Pancreas (tissue), 10 donors: ENCODE measurements around the gene ECE1. TPM values are rescaled to one million over a fixed set of nuclear protein-coding genes. Genes with fewer than 3 reads are reported as not detected.

Experiments used
- ATAC-seq, 4 donors: fragments of 200-7000 bp; cut with Tn5 transposase; one replicate each; pipeline versions ENCODE4 v1.8.0 to v1.9.1; 2020; ENCODE audit warnings: mild to moderate bottlenecking in 4 of 4, moderate library complexity in 4 of 4
- DNase-seq, 6 donors: peaks; one replicate each; pipeline ENCODE4 v3.0.0-alpha.2; 2020
- FAIRE-seq: peaks from 2 replicates; lab custom pipeline; 2012; peaks lifted over from hg19 to GRCh38; lab: Jason Lieb, UNC
- H3K27ac ChIP-seq, 4 donors: fragments of 200-600 bp; sonication (generic); 1 replicate in 3 of 4; 2 replicates in 1 of 4; pipeline versions ENCODE4 v1.5.0 to v1.8.0; 2020
- H3K27me3 ChIP-seq, 4 donors: fragments of 200-600 bp; one replicate each; pipeline ENCODE4 v1.8.0; 2021
- H3K36me3 ChIP-seq, 3 donors: fragments of 200-600 bp; sonication (generic) in 1 of 3; one replicate each; pipeline versions ENCODE4 v1.5.0 to v1.8.0; 2020 to 2021
- H3K4me1 ChIP-seq, 3 donors: fragments of 200-600 bp; one replicate each; pipeline ENCODE4 v1.8.0; 2021
- H3K4me3 ChIP-seq, 4 donors: fragments of 200-600 bp; sonication (generic) in 2 of 4; one replicate each; pipeline versions ENCODE4 v1.5.0 to v1.8.0; 2020 to 2021
- H3K9me3 ChIP-seq, 4 donors: fragments of 200-600 bp; one replicate each; pipeline ENCODE4 v1.8.0; 2021
- CTCF ChIP-seq, 4 donors: fragments of 200-600 bp; sonication (generic) in 3 of 4; IDR thresholded peaks; one replicate each; pipeline versions ENCODE4 v1.5.0 to v1.8.0; 2021; ENCODE audit warnings: antibody characterized with exemption in 4 of 4
- WGBS, 2 donors: extraction: QIAGEN DNeasy Blood & Tissue Kit; methylation state at CpG; one replicate each; pipeline ENCODE4 v1.1.7; 2013; 5-methylcytosine and 5-hydroxymethylcytosine counted together
- intact Hi-C, 3 donors: fragments of 100-400 bp; cut with DNase I; formaldehyde crosslinking; loops; one replicate each; pipeline versions ENCODE4 v1.11.1 to v1.14.2; 2022
- polyA plus RNA-seq, 2 donors: library from polyadenylated mRNA; stranded (reverse); fragments of 200-250 nt; gene quantifications; one replicate each; pipeline ENCODE4 v1.2.3, GENCODE V29; 2013
- total RNA-seq, 6 donors: library from RNA; stranded (reverse); fragmentation: NEBNext Ultra II Directional in 4 of 6; extraction: Animal tissue kit (Norgen Biotek cat#: 25700) in 4 of 6; gene quantifications; one replicate each; pipeline versions ENCODE4 v1.2.1 to v1.2.4, GENCODE V29; 2021 to 2023
- donor health status: healthy with polysubstance abuse.
- donor health status: DM: no; HTN: no; CAD: no; lungs with moderate emphysema.
- donor health status: DM: no; HTN: no; CAD: no.
- donor health status: control.
- donor health status: control.
- donor health status: Bipolar disorder and iron deficiency.
- donor health status: DM: yes; HTN: yes; CAD: no.
- donor health status: DM: no; HTN: no; CAD: no.
- donor health status: DM: no; HTN: no; CAD: no.
- donor health status: DM: yes; HTN: yes; CAD: no.

Gene ECE1
- total and polyA plus RNA-seq, 8 donors: 38.1 to 141 (median 85.8) TPM

DNA sequence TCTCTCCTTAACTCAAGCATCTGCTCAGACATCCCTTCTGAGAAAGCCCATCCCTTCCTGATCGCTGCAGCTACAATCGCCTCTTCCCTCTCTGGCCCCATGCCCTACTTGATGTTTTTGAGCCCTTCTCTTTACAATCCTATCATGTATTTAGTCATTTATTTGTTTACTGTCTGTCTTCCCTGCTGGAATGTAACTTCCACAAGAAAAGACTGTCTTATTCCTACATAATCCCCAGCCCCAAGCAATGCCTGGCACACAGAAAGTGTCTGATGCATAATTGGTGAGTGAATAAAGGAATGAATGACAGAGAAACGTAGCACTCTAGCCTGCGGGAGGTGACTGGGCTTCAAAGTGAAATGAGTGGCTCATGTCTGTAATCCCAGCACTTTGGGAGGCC lies 25.4 kb downstream of the ECE1 start:
- intact Hi-C loops: loop anchor here in 1 of 3 donors (10.0 kb wide), 1 partner anchor 70 kb away; no protein-coding TSS in a partner anchor
- Histone ChIP-seq H3K9me3 (no peaks in the 10 kb centered on the region), H3K36me3 (no peaks in the 10 kb centered on the region), H3K4me3 (no peak overlapping the region), H3K27me3 (no peaks in the 10 kb centered on the region), H3K4me1 (peaks cover 42 to 54% (median 44%) of the 10 kb centered on the region in 3 donors), H3K27ac (peak overlapping the region in 1 of 4 donors; percentile 1)
- no peak for ATAC-seq
- no peak for FAIRE-seq
- 80 to 82% methylated on average over 4 of the region's 4 CpGs for WGBS, 2 donors
- no peak for DNase-seq
- no peak for TF ChIP-seq CTCF (IDR thresholded peaks at IDR 0.05)

DNA sequence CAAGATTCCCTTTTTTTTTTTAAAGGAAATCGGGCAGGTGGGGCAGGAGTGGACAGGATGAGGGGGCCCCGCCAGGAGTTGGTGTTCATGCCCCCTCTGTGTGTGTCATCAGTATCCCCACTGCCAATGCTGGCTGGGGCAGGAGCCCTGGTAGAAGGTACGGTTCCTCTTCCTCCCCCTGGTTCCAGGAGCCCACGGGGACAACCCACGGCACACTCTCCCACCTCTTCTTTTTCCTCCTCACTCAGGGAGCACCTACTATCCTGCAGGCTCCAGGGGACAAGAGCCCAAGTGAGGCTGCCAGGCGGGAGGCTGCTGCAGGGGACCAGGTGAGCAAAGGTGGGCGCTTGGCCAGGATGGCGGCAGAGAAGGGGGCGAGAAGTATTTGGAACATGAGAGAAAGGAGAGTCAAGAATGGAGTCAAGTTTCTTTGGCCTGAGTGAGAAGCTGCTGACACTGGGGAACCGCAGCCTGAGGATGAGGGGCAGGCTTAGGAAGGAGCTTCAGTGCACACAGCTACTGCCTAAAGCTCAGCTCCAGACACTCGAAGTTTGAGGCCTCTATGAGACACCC lies 26.5 kb downstream of the ECE1 start:
- H3K4me1 ChIP-seq: peaks cover 30 to 43% (median 33%) of the 10 kb centered on the region in 3 donors
- ATAC-seq (no peak), FAIRE-seq (no peak), DNase-seq (peak in 2 of 6 donors; percentile 57 to 75)
- no peaks in the 10 kb centered on the region for H3K9me3 ChIP-seq
- H3K27ac ChIP-seq: peak overlapping the region in 3 of 4 donors; percentile 75 to 90 (median 87)
- no peaks in the 10 kb centered on the region for H3K27me3 ChIP-seq
- no peak overlapping the region for H3K4me3 ChIP-seq
- WGBS, 2 donors: 86 to 89% methylated on average over 11 of the region's 11 CpGs
- TF ChIP-seq CTCF (IDR thresholded peaks at IDR 0.05): no peak
- intact Hi-C loops: loop anchor here in 1 of 3 donors (10.0 kb wide), 1 partner anchor 71 kb away; no protein-coding TSS in a partner anchor
- peaks cover 0 to 2% (median 0%) of the 10 kb centered on the region in 3 donors for H3K36me3 ChIP-seq

DNA sequence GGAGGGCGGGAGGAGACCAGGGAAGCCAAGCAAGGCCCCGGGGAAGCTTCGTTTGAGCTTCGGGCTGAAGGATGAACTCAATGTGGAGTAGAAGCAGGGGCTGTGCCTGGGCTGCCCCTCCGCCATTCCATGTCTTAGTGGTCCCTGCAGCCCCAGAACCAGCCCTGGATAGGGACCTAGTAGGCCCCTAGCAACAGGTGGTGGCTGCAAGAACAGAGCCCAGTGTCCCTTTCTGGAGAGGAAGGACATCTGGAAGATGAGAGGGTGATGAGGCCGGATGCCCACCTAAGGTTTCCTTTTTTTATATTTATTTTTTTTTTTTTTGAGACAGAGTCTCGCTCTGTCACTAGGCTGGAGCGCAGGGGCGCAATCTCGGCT lies 27.2 kb downstream of the ECE1 start:
- peak overlapping the region; percentile 75 to 90 (median 88) for H3K27ac ChIP-seq
- FAIRE-seq (no peak), DNase-seq (no peak), ATAC-seq (no peak)
- 61 to 62% methylated on average over 10 of the region's 10 CpGs for WGBS, 2 donors
- peaks cover 23 to 36% (median 26%) of the 10 kb centered on the region in 3 donors for H3K4me1 ChIP-seq
- H3K9me3 ChIP-seq: no peaks in the 10 kb centered on the region
- peaks cover 0 to 8% (median 0%) of the 10 kb centered on the region in 3 donors for H3K36me3 ChIP-seq
- H3K27me3 ChIP-seq: no peaks in the 10 kb centered on the region
- intact Hi-C loops: loop anchor here in 1 of 3 donors (10.0 kb wide), 1 partner anchor 72 kb away; no protein-coding TSS in a partner anchor
- no peak overlapping the region for H3K4me3 ChIP-seq
- no peak for TF ChIP-seq CTCF (IDR thresholded peaks at IDR 0.05)

- 11 to 12% methylated on average over 23 of the region's 23 CpGs for WGBS, 2 donors
- ATAC-seq (peak; percentile 83 to 90 (median 87)), FAIRE-seq (no peak), DNase-seq (peak; percentile 76 to 90 (median 83))
- H3K27me3 ChIP-seq: no peaks in the 10 kb centered on the region
- no peak overlapping the region for H3K4me3 ChIP-seq
- peaks cover 23 to 35% (median 23%) of the 10 kb centered on the region in 3 donors for H3K4me1 ChIP-seq
- TF ChIP-seq CTCF (IDR thresholded peaks at IDR 0.05): no peak
- intact Hi-C loops: loop anchor here in 1 of 3 donors (10.0 kb wide), 1 partner anchor 72 kb away; no protein-coding TSS in a partner anchor
- H3K36me3 ChIP-seq: peaks cover 0 to 14% (median 0%) of the 10 kb centered on the region in 3 donors
- no peaks in the 10 kb centered on the region for H3K9me3 ChIP-seq
- H3K27ac ChIP-seq: peak overlapping the region; percentile 75 to 90 (median 88)
Measured at GRCh38 chr1:21262293-21263051, 27.8 kb downstream of the ECE1 start.
